ENCODE measurements around the gene KLHL26. TPM values are rescaled to one million over a fixed set of nuclear protein-coding genes. Genes with fewer than 3 reads are reported as not detected.

Gene KLHL26
- total RNA-seq, 4 donors from 2014 or later: 9.9 to 16.0 (median 10.9) TPM

DNA sequence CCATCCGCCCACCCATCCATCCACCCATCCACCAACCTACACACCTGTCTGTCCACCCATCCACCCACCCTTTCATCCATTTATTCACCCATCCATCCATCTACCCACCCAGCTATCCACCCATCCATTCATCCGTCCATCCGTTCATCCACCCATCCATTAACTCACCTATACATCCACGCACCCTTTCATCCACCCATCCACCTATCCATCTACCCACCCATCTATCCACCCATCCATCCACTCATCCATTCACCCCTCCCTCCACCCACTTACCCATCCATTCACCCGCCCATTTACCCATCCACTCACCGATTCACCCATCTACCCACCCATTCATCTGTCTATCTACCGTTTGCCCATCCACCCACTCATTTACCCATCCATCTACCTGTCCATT, 17.6 kb downstream of the KLHL26 start:
- H3K4me1 ChIP-seq: peaks cover 0 to 23% (median 2%) of the 10 kb centered on the region in 4 donors
- H3K27ac ChIP-seq: no peak overlapping the region
- no peaks in the 10 kb centered on the region for H3K36me3 ChIP-seq
- no peak overlapping the region for H3K4me3 ChIP-seq
- TF ChIP-seq POLR2A (IDR thresholded peaks at IDR 0.05): no peak
- TF ChIP-seq, protein P1, sequence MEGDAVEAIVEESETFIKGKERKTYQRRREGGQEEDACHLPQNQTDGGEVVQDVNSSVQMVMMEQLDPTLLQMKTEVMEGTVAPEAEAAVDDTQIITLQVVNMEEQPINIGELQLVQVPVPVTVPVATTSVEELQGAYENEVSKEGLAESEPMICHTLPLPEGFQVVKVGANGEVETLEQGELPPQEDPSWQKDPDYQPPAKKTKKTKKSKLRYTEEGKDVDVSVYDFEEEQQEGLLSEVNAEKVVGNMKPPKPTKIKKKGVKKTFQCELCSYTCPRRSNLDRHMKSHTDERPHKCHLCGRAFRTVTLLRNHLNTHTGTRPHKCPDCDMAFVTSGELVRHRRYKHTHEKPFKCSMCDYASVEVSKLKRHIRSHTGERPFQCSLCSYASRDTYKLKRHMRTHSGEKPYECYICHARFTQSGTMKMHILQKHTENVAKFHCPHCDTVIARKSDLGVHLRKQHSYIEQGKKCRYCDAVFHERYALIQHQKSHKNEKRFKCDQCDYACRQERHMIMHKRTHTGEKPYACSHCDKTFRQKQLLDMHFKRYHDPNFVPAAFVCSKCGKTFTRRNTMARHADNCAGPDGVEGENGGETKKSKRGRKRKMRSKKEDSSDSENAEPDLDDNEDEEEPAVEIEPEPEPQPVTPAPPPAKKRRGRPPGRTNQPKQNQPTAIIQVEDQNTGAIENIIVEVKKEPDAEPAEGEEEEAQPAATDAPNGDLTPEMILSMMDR (IDR thresholded peaks at IDR 0.05): no peak
- H3K27me3 ChIP-seq: no peaks in the 10 kb centered on the region
- H3K9me3 ChIP-seq: no peaks in the 10 kb centered on the region
- no peak for DNase-seq

GRCh38 chr19:18655173-18655844, 18.5 kb downstream of the KLHL26 start:
- Histone ChIP-seq H3K36me3 (no peaks in the 10 kb centered on the region), H3K27ac (no peak overlapping the region), H3K4me1 (peaks cover 0 to 27% (median 3%) of the 10 kb centered on the region in 4 donors), H3K27me3 (no peaks in the 10 kb centered on the region), H3K4me3 (no peak overlapping the region), H3K9me3 (no peaks in the 10 kb centered on the region)
- DNase-seq: no peak
- TF ChIP-seq, protein P1 (IDR thresholded peaks at IDR 0.05): no peak
- TF ChIP-seq POLR2A (IDR thresholded peaks at IDR 0.05): no peak

DNA sequence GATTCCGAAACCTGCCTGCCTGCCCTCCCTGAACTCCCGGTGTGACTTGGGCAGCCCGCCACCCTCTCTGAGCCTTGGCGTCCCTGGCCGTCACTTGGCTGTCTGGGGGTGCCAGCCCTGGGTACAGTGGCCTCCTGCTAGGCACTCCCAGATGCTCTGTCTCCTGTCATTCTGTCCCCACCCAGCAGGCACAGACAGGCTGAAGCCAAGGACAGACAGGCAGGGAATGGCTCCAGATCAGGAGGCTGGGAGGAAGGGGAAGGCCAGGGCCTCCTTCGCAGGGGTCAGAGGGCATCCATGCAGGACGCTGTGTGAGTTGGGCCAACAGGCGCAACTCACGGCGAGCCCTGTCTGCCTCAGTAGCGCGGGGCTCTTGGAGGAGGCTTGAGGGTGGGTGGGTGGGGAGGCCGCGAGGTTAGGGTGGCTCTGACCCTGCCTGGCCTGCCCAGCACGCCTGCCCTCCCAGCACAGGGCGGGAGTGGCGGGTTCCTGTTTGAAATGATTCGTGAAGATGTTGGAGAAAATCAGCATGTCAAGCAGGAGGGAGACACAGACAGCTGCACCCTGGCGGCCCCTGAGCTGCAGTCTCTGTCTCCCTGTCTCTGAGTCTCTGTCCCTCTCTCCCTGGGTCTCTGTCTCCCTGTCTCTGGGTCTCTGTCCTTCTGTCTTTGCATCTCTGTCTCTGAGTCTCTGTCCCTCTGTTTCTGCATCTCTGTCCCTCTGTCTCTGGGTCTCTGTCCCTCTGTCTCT, 19.7 kb downstream of the KLHL26 start:
- H3K4me3 ChIP-seq: no peak overlapping the region
- H3K27ac ChIP-seq: no peak overlapping the region
- H3K4me1 ChIP-seq: peaks cover 0 to 22% (median 3%) of the 10 kb centered on the region in 4 donors
- no peaks in the 10 kb centered on the region for H3K9me3 ChIP-seq
- TF ChIP-seq, protein P1 (IDR thresholded peaks at IDR 0.05): no peak
- no peak for TF ChIP-seq POLR2A (IDR thresholded peaks at IDR 0.05)
- H3K27me3 ChIP-seq: no peaks in the 10 kb centered on the region
- no peaks in the 10 kb centered on the region for H3K36me3 ChIP-seq
- no peak for DNase-seq

DNA sequence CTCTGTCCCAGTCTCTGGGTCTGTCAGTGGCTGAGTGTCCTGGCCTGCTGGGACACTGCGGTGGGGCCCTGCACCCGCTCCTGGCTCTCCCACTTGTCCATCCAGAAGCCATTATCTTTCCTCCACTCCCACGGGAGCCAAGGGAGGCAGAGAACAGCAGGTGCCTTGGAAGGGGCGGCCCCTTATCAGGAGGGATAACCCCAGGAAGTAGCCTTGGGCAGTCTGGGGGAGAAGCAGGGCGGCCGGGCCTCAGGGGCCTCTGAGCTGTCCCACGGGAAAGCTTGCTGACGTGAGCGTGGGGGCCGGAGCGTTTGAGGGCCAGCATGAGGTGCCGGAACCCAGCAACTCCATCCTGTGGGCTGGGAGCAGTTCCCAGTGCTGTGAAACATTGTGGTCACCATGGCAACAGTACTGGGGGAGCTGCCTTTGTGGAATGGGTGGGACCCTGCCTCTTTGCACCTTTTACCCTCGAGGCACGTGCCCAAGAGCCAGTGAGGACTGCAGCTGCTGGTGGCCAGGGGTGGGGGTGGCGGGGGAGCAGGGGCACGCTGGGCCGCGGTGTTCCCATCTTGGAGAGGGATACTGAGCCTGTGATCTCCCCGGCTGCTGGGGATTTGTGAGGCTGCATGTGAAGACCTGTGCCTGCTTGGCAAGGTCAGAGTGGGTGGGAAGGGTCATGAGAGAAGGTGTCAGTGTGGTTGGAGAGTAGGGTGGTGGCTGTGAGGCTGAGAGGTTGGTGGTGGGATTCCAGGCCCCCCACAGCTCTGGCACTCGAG, 20.9 kb downstream of the KLHL26 start:
- Histone ChIP-seq H3K36me3 (no peaks in the 10 kb centered on the region), H3K4me1 (peaks cover 0 to 15% (median 3%) of the 10 kb centered on the region in 4 donors), H3K4me3 (no peak overlapping the region), H3K27ac (peak overlapping the region in 1 of 4 donors; percentile 52), H3K9me3 (no peaks in the 10 kb centered on the region), H3K27me3 (no peaks in the 10 kb centered on the region)
- TF ChIP-seq, protein P1 (IDR thresholded peaks at IDR 0.05): no peak
- TF ChIP-seq POLR2A (IDR thresholded peaks at IDR 0.05): no peak
- no peak for DNase-seq

DNA sequence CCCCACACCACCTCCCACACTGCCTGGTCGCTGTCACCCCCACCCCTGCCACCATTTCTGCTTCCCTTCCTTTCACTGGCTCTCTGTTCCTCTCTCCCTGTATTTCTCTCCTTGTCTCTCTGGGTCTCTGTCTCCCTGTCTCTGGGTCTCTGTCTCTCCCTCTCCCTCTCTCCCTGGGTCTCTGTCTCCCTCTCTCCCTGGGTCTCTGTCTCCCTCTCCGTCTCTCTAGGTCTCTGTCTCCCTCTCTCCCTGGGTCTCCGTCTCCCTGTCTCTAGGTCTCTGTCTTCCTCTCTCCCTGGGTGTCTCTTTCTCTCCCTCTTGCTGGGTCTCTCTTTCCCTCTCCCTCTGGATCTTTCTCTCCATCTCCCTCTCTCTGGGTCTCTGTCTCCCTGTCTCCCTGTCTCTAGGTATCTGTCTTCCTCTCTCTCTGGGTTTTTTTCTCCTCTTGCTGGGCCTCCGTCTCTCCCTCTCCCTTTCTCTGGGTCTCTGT, 21.6 kb downstream of the KLHL26 start:
- H3K27me3 ChIP-seq: no peaks in the 10 kb centered on the region
- TF ChIP-seq, protein P1 (IDR thresholded peaks at IDR 0.05): no peak
- TF ChIP-seq POLR2A (IDR thresholded peaks at IDR 0.05): no peak
- H3K4me1 ChIP-seq: peaks cover 0 to 15% (median 3%) of the 10 kb centered on the region in 4 donors
- H3K36me3 ChIP-seq: no peaks in the 10 kb centered on the region
- no peak overlapping the region for H3K4me3 ChIP-seq
- H3K27ac ChIP-seq: peak overlapping the region in 2 of 4 donors; percentile 40 to 52
- H3K9me3 ChIP-seq: no peaks in the 10 kb centered on the region
- DNase-seq: no peak
